Measurements from ENCODE around the gene APOD. TPM values are rescaled to one million over a fixed set of nuclear protein-coding genes. Genes with fewer than 3 reads are reported as not detected.
"Not testable (repeated sequence)": the region's sequence is repeated elsewhere in the genome, so short reads cannot be mapped to it uniquely, and the experiment has no call there.

Gene APOD
- total RNA-seq, 1 donor from 2014 or later = 92.5 TPM

GRCh38 chr3:195624171-195624570, 40.4 kb upstream of the APOD start:
- H3K4me3 ChIP-seq; H3K27me3 ChIP-seq (ENCODE audit: low read depth); DNase-seq; H3K36me3 ChIP-seq; H3K9me3 ChIP-seq (replicated peaks); intact Hi-C loops (cut with micrococcal nuclease); H3K4me1 ChIP-seq; H3K27ac ChIP-seq (replicated peaks): not testable (repeated sequence)

- H3K27me3 ChIP-seq (ENCODE audit: low read depth); DNase-seq; H3K4me3 ChIP-seq; H3K9me3 ChIP-seq (replicated peaks); H3K27ac ChIP-seq (replicated peaks); H3K4me1 ChIP-seq; intact Hi-C loops (cut with micrococcal nuclease); H3K36me3 ChIP-seq: not testable (repeated sequence)
Measured at GRCh38 chr3:195623217-195623965, 39.7 kb upstream of the APOD start.

GRCh38 chr3:195622523-195623170, 38.9 kb upstream of the APOD start:
- H3K4me3 ChIP-seq; H3K27ac ChIP-seq (replicated peaks); intact Hi-C loops (cut with micrococcal nuclease); DNase-seq; H3K36me3 ChIP-seq; H3K27me3 ChIP-seq (ENCODE audit: low read depth); H3K9me3 ChIP-seq (replicated peaks); H3K4me1 ChIP-seq: not testable (repeated sequence)

- H3K27ac ChIP-seq (replicated peaks); intact Hi-C loops (cut with micrococcal nuclease); H3K9me3 ChIP-seq (replicated peaks); H3K4me3 ChIP-seq; H3K36me3 ChIP-seq; DNase-seq; H3K27me3 ChIP-seq (ENCODE audit: low read depth); H3K4me1 ChIP-seq: not testable (repeated sequence)
Measured at GRCh38 chr3:195622012-195622411, 38.3 kb upstream of the APOD start.

DNA sequence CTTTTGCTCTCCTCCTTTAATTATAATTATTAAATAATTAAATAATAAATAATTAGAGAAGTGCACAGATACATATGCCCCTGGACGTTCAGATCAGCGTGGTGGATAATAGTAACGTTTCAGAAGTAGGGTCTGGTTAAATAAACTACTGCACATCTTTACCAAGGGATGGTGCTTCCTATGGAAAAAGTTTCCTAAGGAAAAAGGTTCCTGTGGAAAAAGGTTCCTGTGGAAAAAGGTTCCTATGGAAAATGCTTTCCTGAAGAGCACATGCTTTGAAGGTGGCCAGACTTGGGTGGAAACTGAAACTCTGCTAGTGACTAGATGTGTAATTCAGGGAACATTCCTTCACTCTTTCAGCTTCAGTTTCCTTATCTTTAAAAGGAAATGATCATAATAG, 37.4 kb upstream of the APOD start:
- DNase-seq; H3K9me3 ChIP-seq (replicated peaks); H3K27me3 ChIP-seq (ENCODE audit: low read depth); H3K36me3 ChIP-seq; H3K27ac ChIP-seq (replicated peaks); H3K4me1 ChIP-seq; H3K4me3 ChIP-seq; intact Hi-C loops (cut with micrococcal nuclease): not testable (repeated sequence)

GRCh38 chr3:195620476-195620875, 36.7 kb upstream of the APOD start:
- H3K4me1 ChIP-seq; H3K9me3 ChIP-seq (replicated peaks); DNase-seq; intact Hi-C loops (cut with micrococcal nuclease); H3K27me3 ChIP-seq (ENCODE audit: low read depth); H3K27ac ChIP-seq (replicated peaks); H3K4me3 ChIP-seq; H3K36me3 ChIP-seq: not testable (repeated sequence)

DNA sequence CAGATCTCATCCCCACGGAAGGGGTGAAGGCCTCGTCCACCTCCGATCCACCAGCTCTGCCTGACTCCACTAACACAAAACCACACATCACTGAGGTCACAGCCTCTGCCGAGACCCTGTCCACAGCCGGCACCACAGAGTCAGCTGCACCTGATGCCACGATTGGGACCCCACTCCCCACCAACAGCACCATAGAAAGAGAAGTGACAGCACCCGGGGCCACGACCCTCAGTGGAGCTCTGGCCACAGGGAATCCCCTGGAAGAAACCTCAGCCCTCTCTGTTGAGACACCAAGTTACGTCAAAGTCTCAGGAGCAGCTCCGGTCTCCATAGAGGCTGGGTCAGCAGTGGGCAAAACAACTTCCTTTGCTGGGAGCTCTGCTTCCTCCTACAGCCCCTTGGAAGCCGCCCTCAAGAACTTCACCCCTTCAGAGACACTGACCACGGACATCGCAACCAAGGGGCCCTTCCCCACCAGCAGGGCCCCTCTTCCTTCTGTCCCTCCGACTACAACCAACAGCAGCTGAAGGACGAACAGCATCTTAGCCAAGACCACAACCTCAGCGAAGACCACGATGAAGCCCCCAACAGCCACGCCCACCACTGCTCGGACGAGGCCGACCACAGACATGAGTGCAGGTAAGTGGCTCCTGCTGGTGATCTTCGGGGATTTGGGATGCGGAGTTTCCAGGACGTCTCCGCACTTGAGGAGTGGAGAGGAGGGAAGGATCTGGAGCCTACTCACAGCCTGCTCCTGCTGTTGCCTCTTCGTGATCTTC, 36.0 kb upstream of the APOD start:
- H3K27ac ChIP-seq (replicated peaks); intact Hi-C loops (cut with micrococcal nuclease); DNase-seq: not testable (repeated sequence)

GRCh38 chr3:195617784-195618659, 34.3 kb upstream of the APOD start:
- H3K27me3 ChIP-seq (ENCODE audit: low read depth); H3K36me3 ChIP-seq; H3K9me3 ChIP-seq (replicated peaks); intact Hi-C loops (cut with micrococcal nuclease); DNase-seq; H3K4me3 ChIP-seq; H3K4me1 ChIP-seq; H3K27ac ChIP-seq (replicated peaks): not testable (repeated sequence)

More for the DNA sequence above, 36.0 kb upstream of the APOD start:
- H3K4me1 ChIP-seq; H3K4me3 ChIP-seq; H3K9me3 ChIP-seq (replicated peaks); H3K27me3 ChIP-seq (ENCODE audit: low read depth); H3K36me3 ChIP-seq: not testable (repeated sequence)

DNA sequence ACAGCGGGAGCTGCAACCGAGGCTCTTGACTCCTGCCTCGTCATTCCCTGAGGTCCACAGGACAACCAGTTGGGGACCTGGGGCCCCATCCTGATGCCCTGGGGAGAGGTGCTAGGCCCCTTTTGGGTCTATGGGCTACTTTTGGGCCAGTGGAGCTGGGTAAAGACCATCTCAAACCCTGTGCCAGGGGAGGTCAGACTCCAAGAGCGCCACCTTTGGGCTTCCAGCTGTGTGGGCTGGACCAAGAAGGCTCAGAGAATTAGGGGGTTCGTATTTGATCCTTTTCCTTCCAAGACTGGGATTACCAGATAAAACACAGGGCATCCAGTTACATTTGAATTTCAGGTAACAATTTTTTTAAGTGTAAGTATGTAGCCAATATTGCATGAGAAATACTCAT, 33.4 kb upstream of the APOD start:
- H3K27ac ChIP-seq (replicated peaks); DNase-seq; H3K9me3 ChIP-seq (replicated peaks); H3K27me3 ChIP-seq (ENCODE audit: low read depth); H3K36me3 ChIP-seq; H3K4me3 ChIP-seq; H3K4me1 ChIP-seq; intact Hi-C loops (cut with micrococcal nuclease): not testable (repeated sequence)

Data from left ventricle myocardium inferior (tissue), 1 donor.